HG03469 (cell line): ENCODE measurements around the gene INSL3.
"Not testable (repeated sequence)": the region's sequence is repeated elsewhere in the genome, so short reads cannot be mapped to it uniquely, and the experiment has no call there.

Experiments used
- ATAC-seq: cut with Tn5 transposase; IDR thresholded peaks from one replicate; pipeline ENCODE4 v1.9.1; 2021; ENCODE audit warnings: mild to moderate bottlenecking, moderate library complexity, moderate number of reproducible peaks; ENCODE audit not compliant: unreplicated experiment

The INSL3 gene

DNA sequence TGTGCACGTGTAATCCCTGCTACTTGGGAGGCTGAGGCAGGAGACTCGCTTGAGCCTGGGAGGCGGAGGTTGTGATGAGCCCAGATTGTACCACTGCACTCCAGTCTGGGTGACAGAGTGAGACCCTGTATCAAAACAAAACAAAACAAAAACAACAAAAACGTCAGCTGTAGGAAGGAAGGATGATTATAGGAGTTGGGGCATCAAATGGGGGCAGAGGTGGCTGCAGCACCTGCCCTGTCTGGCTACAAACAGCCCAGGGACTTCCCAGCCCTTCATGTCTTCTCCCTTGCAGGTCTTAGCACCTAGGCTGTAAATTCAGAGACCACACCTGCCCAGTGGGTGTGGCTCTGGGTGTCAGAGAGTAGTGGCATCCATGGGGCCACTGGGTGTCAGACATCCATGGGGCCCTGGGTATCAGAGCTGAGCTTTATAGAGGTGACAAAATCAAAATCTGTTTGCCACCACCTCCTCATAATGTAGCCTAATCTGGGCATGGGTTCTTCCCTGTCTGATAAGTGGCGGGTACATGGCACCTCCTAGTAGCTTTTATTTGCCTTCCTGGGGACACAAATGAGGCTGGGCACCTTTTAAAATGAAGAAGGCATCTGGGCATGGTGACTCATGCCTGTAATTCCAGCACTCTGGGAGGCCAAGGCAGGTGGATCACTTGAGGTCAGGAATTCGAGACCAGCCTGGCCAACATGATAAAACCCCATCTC, 31.1 kb downstream of the INSL3 start:
- no peak for ATAC-seq

DNA sequence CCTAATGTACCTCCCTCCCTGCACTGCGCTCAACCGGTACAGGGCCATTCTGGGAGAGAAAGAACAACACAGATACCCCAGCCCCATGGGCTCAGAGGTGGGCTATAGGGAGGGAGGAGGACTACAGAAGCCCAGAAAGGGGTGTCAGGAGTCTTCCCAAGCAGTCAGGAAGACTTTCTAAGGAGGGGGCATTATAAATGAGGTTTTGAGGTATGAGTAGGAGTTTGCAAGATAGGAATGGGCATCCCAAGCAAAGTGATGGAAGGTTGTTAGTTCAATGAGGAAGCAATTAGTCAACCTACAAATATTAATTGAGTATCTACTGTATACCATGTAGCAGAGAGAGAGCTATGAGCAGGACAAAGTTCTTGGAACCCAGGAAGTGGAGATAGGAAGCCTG, 32.7 kb downstream of the INSL3 start:
- ATAC-seq, result no peak

DNA sequence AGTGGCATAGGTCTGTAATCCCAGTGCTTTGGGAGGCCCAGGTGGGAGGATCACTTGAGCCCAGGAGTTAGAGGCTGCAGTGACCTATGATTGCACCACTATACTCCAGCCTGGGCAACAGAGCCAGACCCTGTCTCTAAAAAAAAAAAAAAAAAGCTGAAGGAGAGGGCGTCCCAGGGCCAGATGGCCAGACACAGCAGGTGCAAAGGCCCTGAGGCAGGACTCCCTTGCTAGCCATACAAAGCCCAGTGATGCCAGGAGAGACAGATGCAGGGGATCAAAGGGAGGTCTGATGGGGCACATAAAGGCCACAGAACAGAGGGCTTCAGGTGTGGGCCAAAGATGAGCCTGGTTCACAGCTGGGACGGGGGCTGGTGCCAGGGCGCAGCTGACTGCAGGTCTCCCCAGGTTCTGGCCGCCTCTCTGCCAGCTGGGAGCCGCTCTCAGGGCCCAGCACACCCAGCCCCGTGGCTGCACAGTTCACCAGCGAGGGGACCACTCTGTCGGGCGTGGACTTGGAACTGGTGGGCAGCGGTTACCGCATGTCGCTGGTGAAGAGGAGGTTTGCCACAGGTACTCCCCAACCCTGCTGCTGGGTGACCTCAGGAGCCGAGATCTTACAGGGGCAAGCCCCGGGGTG, 33.9 kb downstream of the INSL3 start:
- ATAC-seq, result no peak

DNA sequence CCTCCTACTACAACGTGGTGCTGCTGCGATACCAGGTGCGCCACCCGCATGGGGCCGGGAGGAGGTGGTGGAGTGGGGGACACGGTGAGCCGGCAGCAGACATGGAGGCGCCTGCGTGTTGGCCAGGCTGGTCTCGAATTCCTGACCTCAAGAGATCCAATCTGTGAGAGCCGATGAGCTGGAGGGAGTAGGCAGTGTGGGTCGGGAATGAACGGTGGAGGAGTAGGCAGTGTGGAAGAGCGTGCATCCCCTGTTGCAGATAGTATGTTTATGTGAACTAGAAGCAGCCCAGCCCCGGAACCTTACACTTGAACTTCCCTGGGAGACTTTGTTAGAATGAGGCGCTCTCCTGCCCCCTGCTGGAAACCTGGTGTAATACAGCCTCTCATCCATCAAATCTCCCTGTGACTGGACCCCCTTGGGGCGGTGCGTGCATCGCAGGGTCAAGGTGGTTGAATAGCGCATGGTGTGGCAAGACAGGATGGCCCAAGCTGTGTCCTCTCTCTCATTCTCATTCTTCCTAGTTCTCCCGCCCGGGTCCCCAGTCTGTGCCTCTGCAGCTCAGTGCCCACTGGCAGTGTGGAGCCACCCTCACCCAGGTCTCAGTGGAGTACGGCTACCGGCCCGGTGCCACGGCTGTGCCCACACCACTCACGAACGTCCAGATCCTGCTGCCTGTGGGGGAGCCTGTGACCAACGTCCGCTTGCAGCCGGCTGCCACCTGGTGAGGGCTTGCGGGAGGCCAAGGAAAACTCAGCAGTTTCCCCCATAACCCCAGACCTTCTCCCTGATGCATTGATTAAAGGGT, 36.9 kb downstream of the INSL3 start:
- ATAC-seq, result no peak

DNA sequence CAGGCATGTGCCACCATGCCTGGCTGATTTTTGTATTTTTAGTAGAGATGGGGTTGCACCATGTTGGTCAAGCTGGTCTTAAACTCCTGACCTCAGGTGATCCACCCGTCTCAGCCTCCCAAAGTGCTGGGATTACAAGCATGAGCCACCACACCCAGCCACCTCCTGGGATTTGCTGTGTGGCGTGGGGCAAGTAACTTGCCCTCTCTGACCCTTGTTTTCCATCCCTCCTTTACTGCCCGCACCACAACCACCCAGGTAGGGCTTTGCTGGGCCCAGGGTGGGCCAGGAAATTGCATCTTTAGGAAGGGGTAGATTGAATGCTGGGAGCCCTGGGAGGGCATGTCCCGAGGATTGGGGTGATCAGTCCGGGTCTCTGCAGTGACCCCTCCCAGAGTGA, 37.6 kb downstream of the INSL3 start:
- not testable (repeated sequence) for ATAC-seq

DNA sequence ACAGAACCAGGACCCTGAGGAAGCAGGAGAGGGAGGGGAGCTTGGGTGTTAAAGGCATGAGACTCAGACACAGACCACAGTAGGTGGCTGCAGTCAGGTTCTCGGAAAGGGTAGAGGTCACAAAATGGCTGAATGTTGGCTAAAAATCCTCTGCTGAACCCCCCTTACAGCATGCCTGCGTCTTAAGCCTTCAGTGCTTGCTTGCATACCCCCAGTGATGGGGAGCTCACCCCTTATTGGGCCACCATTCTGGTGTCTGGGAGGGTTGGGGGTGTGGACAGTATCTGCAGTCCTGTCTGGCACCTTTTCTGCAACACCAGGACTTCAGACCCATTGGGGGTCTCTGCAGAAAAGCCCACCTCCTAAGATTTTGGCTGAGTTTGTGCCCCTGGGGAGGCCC, 40.5 kb downstream of the INSL3 start:
- no peak for ATAC-seq

DNA sequence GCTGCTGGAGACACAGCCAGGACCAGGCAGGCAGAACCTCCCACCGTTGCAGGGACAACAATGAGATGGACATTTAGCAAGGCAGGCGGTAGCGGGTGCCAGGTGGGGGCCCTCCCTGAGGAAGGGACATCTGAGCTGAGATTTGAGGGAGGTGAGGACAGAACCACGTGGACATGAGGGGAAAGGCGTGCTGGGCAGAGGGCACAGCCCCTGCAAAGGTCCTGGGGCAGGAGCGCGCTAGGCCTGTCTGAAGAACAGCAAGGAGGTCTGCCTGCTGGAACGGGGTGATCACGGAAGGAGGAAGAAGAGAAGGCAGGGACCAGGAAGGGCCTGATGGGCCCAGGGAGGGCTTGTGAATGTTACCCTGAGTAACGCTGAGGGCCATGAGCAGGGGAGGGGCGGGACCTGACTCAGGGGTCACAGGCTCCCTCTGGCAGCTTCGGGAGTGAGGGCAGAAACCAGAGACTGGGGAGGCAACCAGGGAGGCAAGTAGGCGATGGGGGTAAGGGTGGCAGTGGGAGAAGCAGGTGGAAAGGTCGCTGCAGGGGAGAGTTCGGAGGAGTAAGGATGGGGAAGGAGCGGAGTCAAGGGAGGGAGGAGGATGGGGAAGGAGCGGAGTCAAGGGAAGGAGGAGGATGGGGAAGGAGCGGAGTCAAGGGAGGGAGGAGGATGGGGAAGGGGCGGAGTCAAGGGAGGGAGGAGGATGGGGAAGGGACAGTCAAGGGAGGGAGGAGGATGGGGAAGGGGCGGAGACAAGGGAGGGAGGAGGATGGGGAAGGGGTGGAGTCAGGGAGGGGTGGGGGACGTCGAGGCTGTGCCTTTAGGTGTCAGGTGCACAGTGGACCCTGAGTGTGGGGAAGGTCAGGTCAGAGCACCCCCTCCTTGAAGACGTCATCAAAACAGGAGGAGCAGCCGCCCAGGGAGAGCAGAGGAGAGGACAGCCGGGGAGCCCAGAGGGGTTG, 42.1 kb downstream of the INSL3 start:
- no peak for ATAC-seq

DNA sequence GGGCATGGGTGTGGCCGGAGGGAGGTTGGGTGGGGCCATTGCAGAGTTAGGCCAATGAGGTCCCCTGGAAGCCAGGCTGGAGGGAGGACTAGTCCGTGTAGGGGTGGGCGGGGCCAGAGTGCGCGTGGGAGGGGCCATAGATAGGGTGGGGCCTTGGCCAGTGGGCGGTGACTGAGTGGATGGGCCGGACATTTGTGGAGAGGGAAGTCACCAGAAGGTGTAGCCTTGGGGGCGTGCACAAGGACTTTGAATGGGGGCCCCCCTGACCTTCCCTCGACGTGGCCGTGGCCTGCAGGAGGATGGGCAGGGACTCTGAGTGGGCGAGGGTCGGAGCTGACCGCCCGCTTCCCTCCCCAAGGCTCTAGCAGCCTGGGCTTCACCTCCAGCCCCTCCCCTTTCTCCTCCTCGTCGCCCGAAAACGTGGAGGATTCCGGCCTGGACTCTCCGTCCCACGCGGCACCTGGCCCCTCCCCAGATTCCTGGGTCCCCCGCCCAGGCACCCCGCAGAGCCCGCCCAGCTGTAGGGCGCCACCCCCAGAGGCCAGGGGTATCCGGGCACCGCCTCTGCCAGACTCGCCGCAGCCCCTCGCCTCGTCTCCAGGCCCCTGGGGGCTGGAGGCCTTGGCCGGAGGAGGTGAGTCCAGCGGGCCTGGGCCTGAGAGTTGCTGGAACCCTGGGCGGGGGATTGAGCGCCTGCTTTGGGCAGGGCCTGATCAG, 42.9 kb downstream of the INSL3 start:
- no peak for ATAC-seq

DNA sequence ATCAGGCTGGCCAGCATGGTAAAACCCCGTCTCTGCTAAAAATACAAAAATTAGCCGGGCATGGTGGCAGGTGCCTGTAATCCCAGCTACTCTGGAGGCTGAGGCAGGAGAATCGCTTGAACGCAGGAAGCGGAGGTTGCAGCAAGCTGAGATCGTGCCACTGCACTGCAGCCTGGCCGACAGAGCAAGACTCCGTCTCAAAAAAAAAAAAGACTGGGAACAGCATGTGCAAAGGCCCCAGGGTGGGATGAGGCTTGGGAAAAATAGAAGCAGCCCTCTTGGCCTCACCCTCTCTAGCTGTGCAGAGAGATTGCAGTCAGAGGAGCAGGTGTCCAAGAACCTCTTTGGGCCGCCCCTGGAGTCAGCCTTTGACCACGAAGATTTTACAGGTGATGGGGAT, 43.5 kb downstream of the INSL3 start:
- not testable (repeated sequence) for ATAC-seq

DNA sequence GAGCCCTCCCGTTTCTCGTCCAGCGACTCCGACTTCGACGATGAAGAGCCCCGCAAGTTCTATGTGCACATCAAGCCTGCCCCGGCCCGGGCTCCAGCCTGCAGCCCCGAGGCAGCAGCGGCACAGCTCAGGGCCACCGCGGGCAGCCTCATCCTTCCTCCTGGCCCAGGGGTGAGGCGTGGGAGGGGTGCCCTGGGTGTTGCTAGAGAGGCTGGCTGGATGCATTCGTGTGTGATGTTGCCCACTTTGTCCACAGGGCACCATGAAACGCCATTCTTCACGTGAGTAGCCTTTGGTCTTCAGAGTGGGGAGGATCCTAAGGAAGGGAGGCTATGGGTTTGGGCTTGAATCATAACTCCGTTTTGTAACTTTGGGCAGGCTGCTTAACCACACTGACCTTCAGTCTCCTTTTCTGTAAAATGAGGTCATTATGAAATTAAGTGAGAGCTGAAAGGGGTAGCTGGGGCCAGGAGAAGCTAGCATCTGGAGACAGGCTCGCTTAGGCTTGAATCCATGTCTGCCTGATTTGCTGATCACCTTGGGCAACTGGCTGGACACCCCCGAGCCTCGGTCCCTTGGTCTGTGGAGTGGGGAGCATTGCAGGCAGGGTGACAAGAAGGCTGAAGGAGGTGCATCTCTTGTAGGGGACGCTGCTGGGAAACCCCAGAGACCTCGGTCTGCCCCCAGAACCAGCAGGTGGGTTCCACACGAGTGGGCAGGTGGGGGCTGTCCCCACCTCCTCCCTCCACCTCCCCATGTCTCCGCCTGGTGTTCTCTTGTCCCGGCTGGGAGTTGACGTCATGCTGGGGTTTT, 45.1 kb downstream of the INSL3 start:
- no peak for ATAC-seq

DNA sequence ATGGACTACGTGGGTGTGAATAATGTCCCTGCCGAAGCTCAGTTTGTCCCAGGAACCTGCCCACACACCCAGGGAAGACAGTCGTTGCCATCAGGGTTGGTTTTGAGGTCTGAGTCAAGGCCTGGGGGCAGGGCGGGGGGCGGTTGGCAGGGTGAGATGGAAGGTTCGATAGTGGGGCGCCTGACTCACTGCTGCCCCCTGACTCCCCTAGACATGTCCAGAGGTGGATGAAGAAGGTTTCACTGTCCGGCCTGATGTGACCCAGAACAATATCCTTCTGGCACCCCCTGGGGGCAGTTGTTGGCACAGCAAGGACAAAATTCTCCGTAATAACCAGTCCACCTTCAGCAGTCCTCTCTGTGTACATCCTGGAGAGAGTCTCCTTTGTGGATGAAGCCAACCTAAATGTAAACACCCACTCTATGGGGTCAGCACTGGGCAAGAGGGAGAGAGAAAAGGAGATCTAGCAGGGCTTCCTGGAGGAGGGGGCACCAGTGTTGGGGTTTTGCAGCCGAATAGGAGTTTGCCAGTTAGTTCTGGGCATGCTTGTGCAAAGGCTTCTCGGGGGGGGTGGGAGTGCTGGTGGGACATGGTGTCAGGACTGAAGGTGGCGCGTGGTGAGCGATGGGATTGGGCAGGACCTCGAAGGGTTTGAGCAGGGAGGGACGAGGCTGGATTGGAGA, 45.9 kb downstream of the INSL3 start:
- ATAC-seq, result no peak

DNA sequence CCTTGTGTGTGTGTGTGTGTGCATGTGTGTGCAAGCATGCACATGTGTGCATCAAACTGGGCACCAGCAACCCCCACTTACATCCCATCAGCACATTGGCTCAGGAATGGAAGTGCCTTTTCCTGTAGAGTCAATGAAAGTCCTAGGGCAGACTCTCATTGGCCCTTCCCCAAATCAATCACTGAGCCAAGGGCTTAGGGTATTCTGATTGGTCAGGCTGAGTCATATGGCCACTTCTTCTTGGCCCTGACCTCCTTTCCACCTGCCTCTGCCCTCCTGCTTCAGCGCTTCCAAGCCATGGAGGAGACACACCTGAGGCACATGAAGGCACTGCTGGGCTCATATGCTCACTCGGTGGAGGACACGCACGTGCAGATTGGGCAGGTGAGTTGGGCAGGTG, 49.1 kb downstream of the INSL3 start:
- ATAC-seq, result no peak

DNA sequence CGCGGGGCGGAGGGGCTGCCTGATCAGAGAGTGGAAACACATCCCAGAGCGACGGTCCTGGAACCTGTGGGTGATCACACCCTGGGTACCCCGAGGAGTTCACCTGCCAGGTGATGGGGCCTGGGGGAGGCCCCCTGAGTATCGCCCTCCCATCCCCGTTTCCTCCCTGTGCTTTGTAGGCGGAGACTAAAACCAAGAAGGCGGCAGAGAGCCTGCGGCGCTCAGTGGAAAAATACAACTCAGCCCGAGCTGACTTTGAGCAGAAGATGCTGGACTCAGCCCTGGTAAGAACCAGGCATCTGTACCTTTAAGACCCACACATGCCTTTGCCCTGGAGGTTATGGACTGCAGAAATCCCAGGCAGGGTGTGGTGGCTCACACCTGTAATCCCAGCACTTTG, 50.7 kb downstream of the INSL3 start:
- no peak for ATAC-seq

DNA sequence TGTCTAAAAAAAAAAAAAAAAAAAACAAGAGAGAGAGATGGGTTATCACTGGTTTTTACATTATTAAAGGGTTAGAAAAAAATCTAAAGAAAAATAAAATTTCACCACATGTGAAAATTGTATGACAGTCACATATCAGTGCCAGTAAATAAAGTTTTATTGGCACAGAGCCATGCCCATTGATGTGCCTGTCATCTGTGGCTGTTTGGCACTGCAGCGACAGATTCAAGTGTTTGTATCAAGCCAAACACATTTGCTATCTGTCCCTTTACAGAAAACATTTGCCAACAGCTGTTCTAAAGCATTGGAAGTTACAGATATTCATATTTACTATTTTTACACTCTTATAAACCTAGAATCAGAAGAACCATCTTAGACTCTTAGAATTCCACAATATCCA, 53.8 kb downstream of the INSL3 start:
- no peak for ATAC-seq

DNA sequence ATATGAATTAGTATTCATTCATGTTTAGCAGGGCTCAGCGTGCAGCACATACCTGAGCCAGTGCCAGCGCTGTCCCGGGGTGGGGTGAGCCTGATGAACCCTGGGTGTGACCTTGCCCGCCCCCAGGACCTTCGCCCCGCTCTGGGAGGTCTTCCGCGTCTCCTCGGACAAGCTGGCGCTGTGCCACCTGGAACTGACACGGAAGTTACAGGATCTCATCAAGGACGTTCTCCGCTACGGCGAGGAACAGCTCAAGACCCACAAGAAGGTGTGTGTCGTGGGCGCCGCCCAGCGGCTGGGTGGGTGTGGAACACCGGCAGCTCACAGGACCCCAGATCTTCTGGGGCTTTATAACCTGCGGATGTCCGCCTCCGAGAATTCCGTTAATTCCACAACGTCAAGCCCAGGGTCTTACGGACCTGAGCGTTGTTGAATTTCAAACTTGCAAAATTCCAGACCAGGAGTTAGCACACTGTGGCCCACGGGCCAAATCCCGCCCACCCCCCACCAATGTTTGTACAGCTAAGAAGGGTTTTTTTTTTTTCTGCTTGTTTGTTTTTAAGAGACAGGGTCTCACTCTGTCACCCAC, 54.7 kb downstream of the INSL3 start:
- ATAC-seq, result no peak
